Neural cell (in vitro differentiated cells): Measurements from ENCODE around the gene RCAN1. TPM values are rescaled to one million over a fixed set of nuclear protein-coding genes. Genes with fewer than 3 reads are reported as not detected.

Source experiments
- H2AFZ ChIP-seq: fragments of 200-600, 300-800 bp; sonication (generic), shearing (Covaris generic); 2 replicates; pipeline ENCODE4 v1.6.0; 2014; ENCODE audit warnings: low read depth, mild to moderate bottlenecking, antibody characterized with exemption, low read length, moderate library complexity
- H3F3A ChIP-seq: fragments of 200-600 bp; shearing (Covaris generic); 2 replicates; pipeline ENCODE4 v1.6.1; 2016; ENCODE audit warnings: mild to moderate bottlenecking, moderate library complexity, mixed read lengths, antibody characterized with exemption, low read length; ENCODE audit not compliant: insufficient read depth, poor library complexity, severe bottlenecking
- H3K27ac ChIP-seq: fragments of 200-600, 300-800 bp; sonication (generic), shearing (Covaris generic); 2 replicates; pipeline ENCODE4 v1.5.1; 2014; ENCODE audit warnings: mild to moderate bottlenecking, low read length, moderate library complexity
- H3K27me3 ChIP-seq: fragments of 300-800, 200-600 bp; sonication (generic), shearing (Covaris generic); 2 replicates; pipeline ENCODE4 v1.6.0; 2014; ENCODE audit warnings: mild to moderate bottlenecking, low read depth, low read length, moderate library complexity; ENCODE audit not compliant: insufficient read depth
- H3K36me3 ChIP-seq: fragments of 300-800, 200-600 bp; sonication (generic), shearing (Covaris generic); 2 replicates; pipeline ENCODE4 v1.5.1; 2014; ENCODE audit warnings: mild to moderate bottlenecking, antibody characterized with exemption, low read length, moderate library complexity; ENCODE audit not compliant: insufficient read depth
- H3K4me2 ChIP-seq: fragments of 300-800, 200-600 bp; sonication (generic), shearing (Covaris generic); 2 replicates; pipeline ENCODE4 v1.6.0; 2014; ENCODE audit warnings: mild to moderate bottlenecking, low read length
- H3K4me3 ChIP-seq: fragments of 300-800, 200-600 bp; sonication (generic), shearing (Covaris generic); 2 replicates; pipeline ENCODE4 v1.5.1; 2014; ENCODE audit warnings: mild to moderate bottlenecking, low read length, moderate library complexity
- H3K79me2 ChIP-seq: fragments of 200-600 bp; shearing (Covaris generic); replicated peaks from 2 replicates; pipeline ENCODE4 v1.6.0; 2014; ENCODE audit warnings: mild to moderate bottlenecking, low read length, moderate library complexity; ENCODE audit not compliant: insufficient read depth
- H3K9ac ChIP-seq: fragments of 300-800, 200-600 bp; sonication (generic), shearing (Covaris generic); 2 replicates; pipeline ENCODE4 v1.6.1; 2016; ENCODE audit warnings: mild to moderate bottlenecking, low read length, mixed read lengths
- H3K9me2 ChIP-seq: fragments of 200-600 bp; shearing (Covaris generic); 2 replicates; pipeline ENCODE4 v1.6.1; 2016; ENCODE audit warnings: mild to moderate bottlenecking, low read length, mixed read lengths; ENCODE audit not compliant: insufficient read depth
- H3K9me3 ChIP-seq: fragments of 200-600, 300-800 bp; sonication (generic), shearing (Covaris generic); 2 replicates; pipeline ENCODE4 v1.6.1; 2016; ENCODE audit warnings: mild to moderate bottlenecking, mixed run types, low read length, moderate library complexity, mixed read lengths
- H4K20me1 ChIP-seq: fragments of 200-600 bp; shearing (Covaris generic); 2 replicates; pipeline ENCODE4 v1.6.1; 2016; ENCODE audit warnings: mild to moderate bottlenecking, mixed run types; ENCODE audit not compliant: insufficient read depth
- CTCF ChIP-seq: fragments of 450-650 bp; IDR thresholded peaks from 2 replicates; pipeline ENCODE4 v1.5.1; 2014; ENCODE audit warnings: antibody characterized with exemption, mild to moderate bottlenecking, moderate library complexity; ENCODE audit not compliant: poor library complexity, severe bottlenecking
- EP300 ChIP-seq: fragments of 450-650 bp; conservative IDR thresholded peaks from 2 replicates; pipeline ENCODE4 v1.6.1; 2014; ENCODE audit warnings: antibody characterized with exemption, mild to moderate bottlenecking, moderate library complexity; ENCODE audit not compliant: poor library complexity, severe bottlenecking
- EZH2 ChIP-seq: fragments of 200-600, 300-800 bp; shearing (Covaris generic), sonication (generic); IDR thresholded peaks from 2 replicates; pipeline ENCODE4 v1.6.1; 2014; ENCODE audit warnings: antibody characterized with exemption, low read length, borderline replicate concordance, mild to moderate bottlenecking; ENCODE audit not compliant: insufficient read depth, poor library complexity, severe bottlenecking
- MXI1 ChIP-seq: fragments of 450-650 bp; conservative IDR thresholded peaks from 2 replicates; pipeline ENCODE4 v1.6.1; 2014; ENCODE audit warnings: antibody characterized with exemption, mild to moderate bottlenecking; ENCODE audit not compliant: poor library complexity, severe bottlenecking
- POLR2AphosphoS5 ChIP-seq: IDR thresholded peaks from 2 replicates; pipeline ENCODE4 v1.6.1; 2012
- RAD21 ChIP-seq: fragments of 450-650 bp; conservative IDR thresholded peaks from 2 replicates; pipeline ENCODE4 v1.6.1; 2014; ENCODE audit warnings: antibody characterized with exemption, mild to moderate bottlenecking, moderate library complexity
- REST ChIP-seq: IDR thresholded peaks from 2 replicates; pipeline ENCODE4 v1.6.1; 2012; ENCODE audit warnings: borderline replicate concordance
- SMC3 ChIP-seq: fragments of 450-650 bp; conservative IDR thresholded peaks from 2 replicates; pipeline ENCODE4 v1.6.1; 2014; ENCODE audit warnings: antibody characterized with exemption, mild to moderate bottlenecking, moderate library complexity; ENCODE audit not compliant: poor library complexity
- TAF1 ChIP-seq: IDR thresholded peaks from 2 replicates; pipeline ENCODE4 v1.6.1; 2012; ENCODE audit warnings: low read depth
- polyA plus RNA-seq: library from polyadenylated mRNA; depleted of rRNA; stranded (reverse); fragments of >200 nt; gene quantifications from 2 replicates; pipeline ENCODE4 v1.2.3, GENCODE V29; 2014

The RCAN1 gene
- polyA plus RNA-seq, 1 donor from 2014 or later = 46.0 TPM

GRCh38 chr21:34618941-34619340 is 4.0 kb upstream of the RCAN1 start:
- no peaks in the 10 kb centered on the region for H4K20me1 ChIP-seq
- H3K36me3 ChIP-seq = no peaks in the 10 kb centered on the region
- H3K27ac ChIP-seq = no peak overlapping the region

GRCh38 chr21:34617753-34618339 is 2.9 kb upstream of the RCAN1 start:
- H3F3A ChIP-seq = no peaks in the 10 kb centered on the region
- H3K4me3 ChIP-seq = no peak overlapping the region
- TF ChIP-seq CTCF (no peak), REST (no peak), EZH2 (no peak), EP300 (no peak), POLR2AphosphoS5 (no peak), TAF1 (no peak), SMC3 (no peak), MXI1 (no peak), RAD21 (no peak)
- H3K9me2 ChIP-seq = no peaks in the 10 kb centered on the region
- H3K36me3 ChIP-seq = no peaks in the 10 kb centered on the region
- no peaks in the 10 kb centered on the region for H4K20me1 ChIP-seq
- no peaks in the 10 kb centered on the region for H3K79me2 ChIP-seq
- no peak overlapping the region for H2AFZ ChIP-seq
- H3K9ac ChIP-seq = no peak overlapping the region
- no peaks in the 10 kb centered on the region for H3K9me3 ChIP-seq
- no peak overlapping the region for H3K27ac ChIP-seq
- H3K4me2 ChIP-seq = no peak overlapping the region
- H3K27me3 ChIP-seq = peaks cover 9% of the 10 kb centered on the region

More at GRCh38 chr21:34618941-34619340, 4.0 kb upstream of the RCAN1 start:
- Histone ChIP-seq H3K9ac (no peak overlapping the region), H3K79me2 (no peaks in the 10 kb centered on the region), H3K4me2 (no peak overlapping the region), H3K9me3 (no peaks in the 10 kb centered on the region), H3K9me2 (no peaks in the 10 kb centered on the region), H3K4me3 (no peak overlapping the region), H3F3A (no peaks in the 10 kb centered on the region), H2AFZ (no peak overlapping the region), H3K27me3 (peaks cover 3% of the 10 kb centered on the region)
- no peak for TF ChIP-seq CTCF
